ENCODE results near the gene DNAH5.

GRCh38 chr5:13975246-13975645 lies 30.8 kb upstream of the DNAH5 start:
- TF ChIP-seq POLR2AphosphoS5 (IDR thresholded peaks at IDR 0.05) (no peak), CTCF (IDR thresholded peaks at IDR 0.05 in 8 of 11, conservative IDR thresholded peaks at IDR 0.05 in 3 of 11) (no peak)
